Measurements from ENCODE around the gene FANCG.
A peak's percentile ranks its signal among the peaks of the same experiment; 100 is the strongest.

The FANCG gene

DNA sequence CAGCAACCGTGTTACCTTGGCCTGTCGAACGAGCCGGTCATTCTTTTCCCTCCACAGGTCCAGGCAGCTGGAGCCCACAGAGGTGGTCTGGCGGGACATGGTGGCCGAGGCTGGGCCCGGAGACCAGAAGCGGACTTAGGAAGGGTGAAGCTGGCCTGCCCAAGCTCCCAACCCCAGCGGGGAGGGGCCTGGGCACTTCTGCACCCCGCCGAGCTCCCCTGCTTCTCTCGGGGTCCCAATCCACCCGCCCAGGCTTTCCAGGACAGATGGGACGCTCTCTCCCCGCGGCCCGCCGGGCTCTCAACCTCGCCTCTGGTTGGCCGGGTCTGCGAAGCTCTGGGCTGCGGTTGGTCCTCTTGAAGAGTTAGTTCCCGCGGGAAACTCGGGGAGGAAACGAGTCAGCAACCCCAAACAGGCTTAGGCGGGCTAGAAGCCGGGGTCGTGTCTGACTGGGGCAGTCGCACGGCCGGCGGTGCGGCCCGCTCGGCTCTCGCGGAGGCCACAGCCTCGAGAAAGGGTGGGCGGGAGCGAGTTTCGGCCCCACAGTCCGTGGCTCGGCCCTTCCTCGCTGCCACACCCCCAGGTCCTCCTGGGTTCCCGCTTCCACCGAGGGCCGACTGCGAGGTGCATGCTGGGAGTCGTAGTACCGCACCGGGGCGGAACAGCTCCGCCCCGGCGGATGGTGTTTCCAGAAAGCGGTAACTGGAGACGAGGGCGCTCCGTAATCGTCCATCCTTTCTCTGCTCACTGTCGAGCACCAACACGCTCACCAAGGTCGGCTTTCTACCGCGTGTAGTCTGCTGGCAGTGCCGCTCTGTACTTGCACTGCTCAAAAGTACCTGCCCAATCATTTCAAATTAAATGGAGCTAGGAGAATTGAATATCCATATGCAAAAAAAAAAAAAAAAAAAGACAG, at the start of gene FANCG:
FANCG (minus strand) TSS at position 517 of the 916 bp plus-strand sequence; CDS start at position 99, 418 bp downstream.
- peak; percentile 93 for DNase-seq (ENCODE audit: low read depth)

- peak; percentile 93 for DNase-seq (ENCODE audit: low read depth)
These were observed 37.3 kb upstream of the FANCG start for GRCh38 chr9:35116898-35117551.

DNA sequence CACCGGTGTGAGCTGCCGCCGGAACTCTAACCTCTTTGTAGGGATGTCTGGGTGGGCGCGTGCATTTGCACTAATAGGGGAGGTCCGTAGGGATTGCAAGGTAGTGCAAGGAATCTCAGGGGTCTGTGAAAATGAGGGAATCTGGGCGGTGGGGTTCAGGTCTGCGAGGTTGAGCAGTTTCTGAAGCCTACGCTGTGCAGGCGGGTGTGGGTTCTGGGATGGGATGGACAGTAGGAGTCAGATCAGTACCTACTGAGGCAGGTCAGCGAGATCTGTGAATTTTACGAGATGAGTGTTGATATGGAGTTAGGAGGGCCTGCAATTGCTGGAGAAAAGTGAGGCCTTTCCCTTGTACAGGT, 36.8 kb upstream of the FANCG start:
- DNase-seq (ENCODE audit: low read depth), result no peak

GRCh38 chr9:35115680-35116538, 36.2 kb upstream of the FANCG start, which contains the start of gene ATOSB:
Gene ATOSB, minus strand, starts transcription at chr9:35115862. Its CDS starts 7,588 bp downstream, at chr9:35108274.
- DNase-seq (ENCODE audit: low read depth), result peak; percentile 99

DNA sequence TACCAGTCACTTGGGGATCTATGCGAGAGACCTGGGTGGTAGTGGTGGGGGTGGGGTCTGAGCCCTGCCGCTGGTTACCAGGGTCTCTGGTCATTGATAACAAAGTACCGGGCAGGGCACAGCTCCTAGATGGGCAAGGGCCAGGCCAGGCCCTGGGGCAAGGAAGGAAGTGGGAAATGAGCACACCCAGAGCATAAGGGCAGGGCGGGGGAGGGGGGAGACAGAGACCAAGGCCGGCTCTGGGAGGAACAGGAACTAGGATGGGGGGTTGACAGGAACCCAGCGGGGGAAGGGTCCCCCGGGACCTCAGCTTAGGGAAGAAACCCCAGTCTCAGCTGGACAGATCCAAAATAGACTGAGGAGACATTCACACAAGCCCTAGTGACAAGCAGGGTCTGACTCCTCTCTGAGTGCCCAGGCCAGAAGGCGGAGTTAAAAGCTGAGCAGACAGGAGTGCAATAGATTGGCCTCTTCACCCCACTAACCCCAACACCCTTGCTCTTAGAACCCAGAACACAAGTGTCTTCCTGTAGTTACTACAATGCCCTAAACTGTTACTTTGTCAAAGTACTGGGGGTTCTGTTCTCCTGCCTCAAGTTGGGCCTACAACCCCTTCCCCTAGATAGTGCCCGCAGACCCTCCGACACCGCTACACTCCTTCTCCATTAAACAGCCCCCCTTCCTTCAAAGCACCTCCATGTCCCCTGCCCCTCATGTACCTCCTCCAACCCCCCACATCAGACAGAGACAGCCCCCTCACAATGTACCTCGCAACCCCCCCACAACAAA, 35.3 kb upstream of the FANCG start:
- peak; percentile 72 for DNase-seq (ENCODE audit: low read depth)

DNA sequence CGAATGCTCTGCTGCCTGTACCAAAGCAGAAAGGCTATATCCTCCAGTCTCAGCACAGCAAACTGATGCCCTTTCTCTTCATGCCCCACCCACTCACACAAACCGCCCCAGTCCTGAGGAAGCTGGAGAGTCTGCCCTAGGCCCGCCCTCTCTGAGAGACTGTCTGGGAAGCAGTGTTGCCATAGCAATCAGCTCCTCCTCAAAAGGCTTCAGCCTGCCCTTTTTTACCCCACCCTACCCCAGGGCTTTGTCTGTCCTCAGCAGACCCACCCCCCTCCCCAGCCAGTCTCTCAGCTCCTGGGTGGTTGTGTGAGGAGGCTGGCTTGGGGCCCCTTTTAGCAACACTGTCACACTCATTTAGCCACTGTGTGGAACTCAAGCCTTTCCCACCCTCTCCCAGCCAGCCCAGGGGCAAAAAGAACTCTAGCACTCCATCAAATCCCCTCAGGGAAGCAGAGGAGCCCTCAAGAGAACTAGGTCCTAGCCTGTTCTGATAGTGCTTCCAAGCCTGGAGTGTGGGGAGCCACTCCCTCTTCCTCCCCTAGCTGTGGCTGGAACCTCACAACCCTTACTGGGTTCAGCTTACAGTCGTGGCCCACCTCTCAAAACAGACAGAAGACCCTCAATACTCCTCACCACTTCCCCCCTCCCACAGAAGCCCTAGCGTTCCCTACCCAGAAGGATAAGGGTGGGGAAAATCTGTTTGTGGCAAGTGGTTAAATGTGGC, 34.5 kb upstream of the FANCG start:
- peak; percentile 99 for DNase-seq (ENCODE audit: low read depth)

- peak; percentile 86 for DNase-seq (ENCODE audit: low read depth)
These were observed 32.7 kb upstream of the FANCG start for GRCh38 chr9:35112257-35113020.

DNA sequence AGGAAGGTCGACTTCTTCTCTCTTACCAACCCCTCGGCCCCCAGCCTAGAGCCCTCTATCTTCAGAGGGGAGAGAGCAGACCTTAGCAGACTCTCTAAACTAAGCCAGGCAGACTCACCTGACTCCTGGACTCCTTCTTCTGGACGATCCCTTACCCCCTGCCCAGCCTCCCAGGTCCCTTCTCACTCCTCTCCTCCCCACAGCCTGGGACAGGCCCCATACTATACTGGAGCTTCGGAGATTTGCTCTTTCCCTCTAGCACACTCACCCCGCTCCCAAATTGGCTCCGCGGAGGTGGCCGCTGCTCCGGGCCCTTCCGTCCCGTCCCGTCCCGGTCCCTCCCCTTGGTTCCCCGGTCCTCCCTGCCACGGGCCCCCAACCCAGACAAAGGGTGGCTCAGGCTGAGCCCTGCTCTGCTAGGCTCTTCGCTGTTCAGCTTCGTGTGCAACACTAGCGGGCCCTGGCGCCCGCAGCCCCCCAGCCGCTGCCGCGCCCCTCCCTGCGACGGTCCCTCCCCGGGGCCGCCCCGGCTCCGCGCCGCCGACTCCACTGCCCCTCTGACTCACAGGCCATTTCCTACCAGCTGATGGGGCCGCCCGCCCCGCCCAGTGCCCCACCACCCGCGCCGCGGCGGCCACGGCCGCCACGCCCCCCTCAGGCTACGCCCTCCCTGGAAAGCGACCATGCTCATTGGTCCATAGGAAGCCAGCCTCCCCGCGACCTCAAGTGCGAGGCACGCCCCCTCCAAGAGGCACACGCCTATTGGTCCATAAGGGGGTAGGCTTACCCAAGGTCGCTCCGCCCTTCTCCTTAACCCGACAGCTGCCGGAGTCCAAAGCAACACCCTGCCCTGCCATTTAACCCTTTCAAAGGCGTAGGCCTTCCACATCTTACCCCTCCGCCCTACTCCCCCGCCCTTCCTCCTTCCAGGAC, 31.5 kb upstream of the FANCG start:
- DNase-seq (ENCODE audit: low read depth), result peak; percentile 99

GRCh38 chr9:35110327-35110761, 30.6 kb upstream of the FANCG start:
- peak; percentile 68 for DNase-seq (ENCODE audit: low read depth)

DNA sequence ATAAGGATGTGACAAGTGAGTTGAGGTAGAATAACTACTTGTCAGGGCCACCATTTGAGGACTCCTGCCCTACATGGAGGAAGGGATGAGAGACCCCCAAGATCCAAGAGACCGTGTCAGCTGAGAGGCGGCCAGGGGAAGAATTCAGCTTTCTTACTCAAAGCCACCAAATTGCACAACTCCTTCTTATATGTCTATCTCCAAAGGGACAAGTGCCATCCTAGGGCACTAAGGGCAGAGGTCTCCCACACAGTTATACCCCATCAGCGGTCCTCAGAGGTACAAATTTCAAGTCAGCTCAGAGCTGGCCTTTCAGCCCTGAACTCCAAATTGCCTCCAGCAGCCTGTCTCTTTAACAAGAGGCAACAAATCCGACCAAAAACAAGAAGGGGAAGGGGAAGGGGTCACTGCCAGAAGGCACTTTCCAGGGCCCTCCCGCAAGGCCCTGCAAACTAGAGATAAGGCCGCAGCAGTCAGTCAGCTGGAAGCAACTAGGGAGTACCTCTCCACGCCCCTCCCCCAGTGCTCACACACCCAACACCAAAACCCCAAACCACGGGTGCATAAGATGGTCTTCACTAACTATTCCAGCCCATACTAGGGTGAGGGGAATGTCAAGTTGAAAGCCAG, 29.3 kb upstream of the FANCG start:
- no peak for DNase-seq (ENCODE audit: low read depth)

DNA sequence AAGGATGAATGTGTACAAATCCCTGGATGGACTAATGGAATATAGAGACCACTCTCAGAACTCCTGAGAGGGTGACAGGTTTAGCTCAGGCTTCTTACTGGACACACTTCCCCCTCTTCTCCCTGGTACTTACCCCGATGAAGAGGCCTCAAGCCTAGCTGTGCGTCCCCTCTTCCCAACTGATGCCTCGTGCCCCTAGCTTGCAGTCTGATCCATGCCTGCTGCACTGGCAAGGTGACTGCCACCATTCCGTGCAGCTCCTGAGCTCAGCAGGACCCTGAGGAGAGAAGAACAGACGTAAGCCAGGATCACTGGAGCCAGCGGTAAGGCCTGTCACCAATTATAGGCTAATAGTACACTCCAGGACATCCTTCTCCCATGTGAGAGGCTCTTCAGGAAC, 28.7 kb upstream of the FANCG start:
- DNase-seq (ENCODE audit: low read depth), result no peak

DNA sequence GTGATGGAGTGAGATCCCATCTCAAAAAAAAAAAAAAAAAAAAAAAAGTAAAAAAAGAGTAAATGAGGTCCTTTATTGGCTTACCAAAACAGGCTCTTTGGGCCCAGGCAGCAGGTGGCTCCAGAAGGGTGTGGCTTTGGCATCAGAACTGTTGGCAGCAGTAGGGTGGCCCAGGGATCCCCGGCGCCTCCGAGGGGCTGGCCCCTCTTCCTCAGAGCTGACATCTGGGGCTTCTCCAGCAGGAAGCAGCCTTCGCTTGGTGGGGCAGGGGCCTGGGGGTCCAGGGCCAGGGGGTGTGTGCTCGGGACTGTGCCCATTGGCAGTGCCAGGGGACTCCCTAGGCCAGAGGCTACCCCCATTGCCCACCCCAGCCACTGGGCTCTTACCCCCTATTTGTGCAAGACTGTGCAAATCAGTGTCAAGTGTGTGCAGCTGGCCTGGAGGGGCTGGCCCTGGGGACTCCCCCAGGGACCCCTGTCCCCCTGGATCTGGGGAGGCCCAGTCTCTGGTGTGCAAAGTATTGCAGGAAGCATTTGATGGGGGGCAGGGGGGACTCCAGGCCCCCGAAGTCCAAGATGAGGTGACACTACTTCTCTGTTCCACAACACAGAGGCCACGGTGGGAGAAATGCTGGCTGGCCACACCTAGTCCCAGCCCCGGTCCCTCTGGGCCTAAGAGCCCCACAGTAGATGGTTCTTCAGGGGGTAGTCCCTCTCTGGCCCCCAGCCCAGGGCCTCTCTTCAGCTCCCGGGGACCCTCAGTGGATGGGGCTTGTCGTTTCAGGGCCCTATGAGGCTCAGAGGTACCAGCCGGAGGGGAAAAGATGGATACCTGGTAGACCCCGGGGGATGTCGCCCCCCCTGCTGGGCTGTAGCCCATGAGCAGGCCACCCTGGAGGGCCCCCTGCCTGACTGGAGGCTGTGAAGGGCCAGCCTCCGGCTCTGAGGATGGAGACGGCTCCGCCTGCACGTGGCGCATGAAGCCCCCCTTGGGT, 27.9 kb upstream of the FANCG start:
- DNase-seq (ENCODE audit: low read depth), result no peak

DNA sequence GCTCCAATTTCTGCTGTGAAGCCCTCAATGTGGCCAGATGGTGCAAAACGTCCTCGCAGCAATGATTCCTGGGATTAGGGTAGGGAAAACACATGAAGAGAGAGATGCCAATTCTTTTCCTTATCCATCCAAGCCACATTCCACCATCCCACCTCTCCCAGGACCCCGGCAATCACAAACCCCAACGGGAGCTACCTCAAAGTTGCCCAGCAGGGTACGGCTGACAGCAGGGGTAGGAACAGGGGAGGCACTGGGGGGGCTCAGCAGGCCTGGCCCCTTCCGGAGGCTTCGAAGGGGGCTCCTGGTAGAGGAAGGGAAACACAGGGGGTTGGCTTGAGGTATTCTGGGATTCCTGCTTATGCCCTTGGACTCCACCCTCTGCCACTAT, 26.6 kb upstream of the FANCG start:
- DNase-seq (ENCODE audit: low read depth), result no peak

DNA sequence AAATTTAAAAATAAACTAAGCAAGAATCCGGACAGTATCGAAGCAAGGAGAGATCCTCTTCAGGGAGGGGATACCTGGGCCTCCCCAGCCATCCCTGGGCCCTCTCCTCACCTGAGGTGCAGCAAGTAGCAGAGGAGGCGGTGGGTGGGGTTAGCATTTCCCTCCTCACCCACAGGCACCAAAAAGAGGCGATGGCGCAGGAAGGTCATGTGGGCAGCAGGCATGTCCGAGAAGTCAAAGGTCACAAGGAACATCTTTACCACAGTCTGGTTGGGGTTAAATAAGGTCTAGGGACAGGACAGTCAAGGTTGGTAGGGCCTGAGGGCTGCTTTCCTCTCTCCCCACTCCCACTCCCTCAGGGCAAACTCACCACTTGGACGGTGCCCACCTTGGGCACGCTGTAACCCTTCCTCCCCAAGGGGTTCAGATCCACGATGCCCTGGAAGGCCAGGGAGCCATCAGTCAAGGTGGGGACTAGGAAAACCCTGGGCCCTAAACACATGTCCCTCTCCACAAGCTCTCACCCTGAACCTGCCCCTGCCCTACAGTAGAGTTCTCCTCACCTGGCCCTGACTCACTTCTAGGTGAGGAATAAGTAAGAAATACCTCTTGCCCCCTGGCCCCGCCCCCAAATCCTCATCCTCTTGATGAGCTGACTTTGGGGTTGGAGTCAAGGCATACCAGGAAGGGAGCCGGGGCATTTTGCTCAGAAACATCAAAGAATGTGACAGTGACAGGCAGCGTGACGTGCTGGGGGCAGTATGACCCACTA, 26.0 kb upstream of the FANCG start:
- DNase-seq (ENCODE audit: low read depth), result no peak

- DNase-seq (ENCODE audit: low read depth), result no peak
These were observed 25.4 kb upstream of the FANCG start for GRCh38 chr9:35105126-35105525.

GRCh38 chr9:35104586-35104985, 24.8 kb upstream of the FANCG start:
- no peak for DNase-seq (ENCODE audit: low read depth)

All from EH (cell line).